Endothelial cell of umbilical vein (primary cell): ENCODE data around the gene CTAG1A.
"Not testable (repeated sequence)": the region's sequence is repeated elsewhere in the genome, so short reads cannot be mapped to it uniquely, and the experiment has no call there.

Source experiments
- CTCF ChIP-seq, 2 donors: IDR thresholded peaks; 1 replicate in 1 of 2; 2 replicates in 1 of 2; pipeline ENCODE4 v1.5.1; 2011; ENCODE audit warnings: low read length in 2 of 2, mild to moderate bottlenecking in 2 of 2, moderate library complexity in 2 of 2, control low read depth in 1 of 2, inconsistent platforms in 1 of 2, low read depth in 1 of 2; ENCODE audit not compliant: insufficient read depth in 1 of 2; ENCODE audit errors: extremely low read depth in 1 of 2
- FOS ChIP-seq: IDR thresholded peaks from 2 replicates; pipeline ENCODE4 v1.6.1; 2011; ENCODE audit warnings: mild to moderate bottlenecking, low read length, moderate library complexity, borderline replicate concordance; ENCODE audit not compliant: insufficient read depth

GRCh38 chrX:154582994-154583393 lies 1.9 kb upstream of the CTAG1A start:
- TF ChIP-seq CTCF (IDR thresholded peaks at IDR 0.05; ENCODE audit: extremely low read depth in 1 of 2, insufficient read depth in 1 of 2, low read depth in 1 of 2, low read length in 2 of 2); FOS: not testable (repeated sequence)
